Progenitor cell of endocrine pancreas (in vitro differentiated cells): ENCODE data around the gene FLOT2. TPM values are rescaled to one million over a fixed set of nuclear protein-coding genes. Genes with fewer than 3 reads are reported as not detected.

Experiments
- DNase-seq: peaks from one replicate; pipeline ENCODE4 v3.0.0; 2021; ENCODE audit warnings: low spot score; ENCODE audit not compliant: unreplicated experiment
- H3K27ac Mint-ChIP-seq: 2 replicates; pipeline ENCODE4 v1.8.0; 2021; ENCODE audit warnings: mild to moderate bottlenecking, moderate library complexity, mixed read lengths
- H3K27me3 Mint-ChIP-seq: 2 replicates; pipeline ENCODE4 v1.8.0; 2021; ENCODE audit warnings: mixed read lengths
- H3K36me3 Mint-ChIP-seq: 2 replicates; pipeline ENCODE4 v1.8.0; 2022; ENCODE audit warnings: mixed read lengths; ENCODE audit not compliant: insufficient read depth
- H3K4me1 Mint-ChIP-seq: 2 replicates; pipeline ENCODE4 v1.8.0; 2021; ENCODE audit warnings: low read depth, mixed read lengths
- H3K4me3 Mint-ChIP-seq: 2 replicates; pipeline ENCODE4 v1.8.0; 2021; ENCODE audit warnings: low read depth, mild to moderate bottlenecking, moderate library complexity, mixed read lengths
- H3K9me3 Mint-ChIP-seq: 2 replicates; pipeline ENCODE4 v1.8.0; 2021; ENCODE audit warnings: low read depth, mixed read lengths
- CTCF ChIP-seq: fragments of 200-600 bp; sonication (generic); IDR thresholded peaks from one replicate; pipeline ENCODE4 v1.5.0; 2021; ENCODE audit warnings: antibody characterized with exemption, mild to moderate bottlenecking; ENCODE audit not compliant: unreplicated experiment
- total RNA-seq: library from RNA; stranded (reverse); gene quantifications from 2 replicates; pipeline ENCODE4 v1.2.1, GENCODE V29; 2021

Gene FLOT2
- total RNA-seq, 1 donor from 2014 or later = 131 TPM

- no peak for TF ChIP-seq CTCF
- H3K27ac Mint-ChIP-seq = peak overlapping the region; percentile 84
- DNase-seq = no peak
- peaks cover 6% of the 10 kb centered on the region for H3K4me1 Mint-ChIP-seq
- H3K27me3 Mint-ChIP-seq = no peaks in the 10 kb centered on the region
- H3K36me3 Mint-ChIP-seq = peaks cover 20% of the 10 kb centered on the region
- no peaks in the 10 kb centered on the region for H3K9me3 Mint-ChIP-seq
- H3K4me3 Mint-ChIP-seq = no peak overlapping the region
Measured at GRCh38 chr17:28925912-28926365, 28.4 kb upstream of the FLOT2 start.

GRCh38 chr17:28920201-28920600 is 22.7 kb upstream of the FLOT2 start:
- no peak overlapping the region for H3K4me3 Mint-ChIP-seq
- no peaks in the 10 kb centered on the region for H3K9me3 Mint-ChIP-seq
- TF ChIP-seq CTCF = no peak
- peak overlapping the region; percentile 67 for H3K27ac Mint-ChIP-seq
- no peaks in the 10 kb centered on the region for H3K27me3 Mint-ChIP-seq
- DNase-seq = no peak
- no peaks in the 10 kb centered on the region for H3K4me1 Mint-ChIP-seq
- peaks cover 36% of the 10 kb centered on the region for H3K36me3 Mint-ChIP-seq

GRCh38 chr17:28918295-28918694 is 20.8 kb upstream of the FLOT2 start:
- Mint-ChIP-seq H3K4me3 (no peak overlapping the region), H3K36me3 (peaks cover 36% of the 10 kb centered on the region), H3K27me3 (no peaks in the 10 kb centered on the region), H3K27ac (no peak overlapping the region), H3K9me3 (no peaks in the 10 kb centered on the region), H3K4me1 (no peaks in the 10 kb centered on the region)
- TF ChIP-seq CTCF = no peak
- no peak for DNase-seq

- no peaks in the 10 kb centered on the region for H3K4me1 Mint-ChIP-seq
- H3K27me3 Mint-ChIP-seq = no peaks in the 10 kb centered on the region
- DNase-seq = no peak
- no peaks in the 10 kb centered on the region for H3K9me3 Mint-ChIP-seq
- H3K27ac Mint-ChIP-seq = peak overlapping the region; percentile 74
- TF ChIP-seq CTCF = no peak
- H3K4me3 Mint-ChIP-seq = no peak overlapping the region
- peaks cover 39% of the 10 kb centered on the region for H3K36me3 Mint-ChIP-seq
Measured at GRCh38 chr17:28917465-28917864, 19.9 kb upstream of the FLOT2 start.

- Mint-ChIP-seq H3K4me1 (no peaks in the 10 kb centered on the region), H3K27ac (peak overlapping the region; percentile 49), H3K36me3 (peaks cover 39% of the 10 kb centered on the region), H3K9me3 (no peaks in the 10 kb centered on the region), H3K4me3 (no peak overlapping the region), H3K27me3 (no peaks in the 10 kb centered on the region)
- no peak for DNase-seq
- no peak for TF ChIP-seq CTCF
Measured at GRCh38 chr17:28917029-28917428, 19.5 kb upstream of the FLOT2 start.
